HG03520 (cell line): Measurements from ENCODE around the gene SLC6A6.

Experiments
- ATAC-seq: cut with Tn5 transposase; IDR thresholded peaks from one replicate; pipeline ENCODE4 v1.9.1; 2021; ENCODE audit warnings: mild to moderate bottlenecking, moderate library complexity; ENCODE audit not compliant: unreplicated experiment

SLC6A6 gene

GRCh38 chr3:14481646-14482036 lies 79.2 kb downstream of the SLC6A6 start:
- no peak for ATAC-seq

- ATAC-seq = no peak
These were observed 79.9 kb downstream of the SLC6A6 start for GRCh38 chr3:14482271-14482721.

- ATAC-seq = no peak
These were observed 80.9 kb downstream of the SLC6A6 start for GRCh38 chr3:14483286-14483685.

GRCh38 chr3:14484741-14485140 lies 82.3 kb downstream of the SLC6A6 start:
- no peak for ATAC-seq

- ATAC-seq = no peak
These were observed 83.6 kb downstream of the SLC6A6 start for GRCh38 chr3:14485981-14486380.

GRCh38 chr3:14486460-14486859 lies 84.1 kb downstream of the SLC6A6 start:
- no peak for ATAC-seq

GRCh38 chr3:14487086-14487485 lies 84.7 kb downstream of the SLC6A6 start:
- ATAC-seq = no peak

- no peak for ATAC-seq
These were observed 85.4 kb downstream of the SLC6A6 start for GRCh38 chr3:14487821-14488220.

- ATAC-seq = no peak
These were observed 86.1 kb downstream of the SLC6A6 start for GRCh38 chr3:14488286-14489041.

- ATAC-seq = no peak
These were observed 87.2 kb downstream of the SLC6A6 start for GRCh38 chr3:14489641-14490040.

- ATAC-seq = no peak
These were observed 87.8 kb downstream of the SLC6A6 start for GRCh38 chr3:14490255-14490654.

- no peak for ATAC-seq
These were observed 88.4 kb downstream of the SLC6A6 start for GRCh38 chr3:14490831-14491230.

GRCh38 chr3:14491396-14492190 lies 89.2 kb downstream of the SLC6A6 start:
- ATAC-seq = no peak

- ATAC-seq = no peak
These were observed 90.8 kb downstream of the SLC6A6 start for GRCh38 chr3:14492948-14493881.

GRCh38 chr3:14494279-14494972 lies 92.0 kb downstream of the SLC6A6 start:
- no peak for ATAC-seq

GRCh38 chr3:14494973-14495300 lies 92.5 kb downstream of the SLC6A6 start:
- ATAC-seq = no peak

- ATAC-seq = no peak
These were observed 93.9 kb downstream of the SLC6A6 start for GRCh38 chr3:14496351-14496750.

- no peak for ATAC-seq
These were observed 94.9 kb downstream of the SLC6A6 start for GRCh38 chr3:14497321-14497720.

GRCh38 chr3:14502472-14502871 lies 100.1 kb downstream of the SLC6A6 start:
- ATAC-seq = no peak

GRCh38 chr3:14503033-14503705 lies 100.8 kb downstream of the SLC6A6 start:
- ATAC-seq = no peak
